Activated CD4-positive, alpha-beta memory T cell treated with anti-CD3 and anti-CD28 coated beads for 36 hours (primary cell): Measurements from ENCODE around the gene CRADD. TPM values are rescaled to one million over a fixed set of nuclear protein-coding genes. Genes with fewer than 3 reads are reported as not detected.
"Not testable (repeated sequence)": the region's sequence is repeated elsewhere in the genome, so short reads cannot be mapped to it uniquely, and the experiment has no call there.

ENCODE experiments used
- CTCF ChIA-PET: fragments of 350-600 bp; sonication (Branson Sonifier 250); formaldehyde crosslinking; loops from one replicate; lab custom pipeline; 2021; ENCODE audit warnings: antibody characterized with exemption, inconsistent platforms; lab: Charles Lee
- POLR2A ChIA-PET: fragments of 350-600 bp; sonication (Branson Sonifier 250); formaldehyde crosslinking; loops from one replicate; lab custom pipeline; 2021; ENCODE audit warnings: antibody characterized with exemption; lab: Charles Lee
- DNase-seq: peaks from one replicate; pipeline ENCODE4 v3.0.0-alpha.2; 2020
- H3K27ac Mint-ChIP-seq: one replicate; pipeline ENCODE4 v1.8.0; 2021; ENCODE audit warnings: mixed read lengths
- H3K27me3 Mint-ChIP-seq: one replicate; pipeline ENCODE4 v1.8.0; 2021; ENCODE audit warnings: mixed read lengths
- H3K36me3 Mint-ChIP-seq: one replicate; pipeline ENCODE4 v1.8.0; 2021; ENCODE audit warnings: mixed read lengths
- H3K4me1 Mint-ChIP-seq: one replicate; pipeline ENCODE4 v1.8.0; 2021; ENCODE audit warnings: low read depth, mixed read lengths
- H3K4me3 Mint-ChIP-seq: one replicate; pipeline ENCODE4 v1.8.0; 2021; ENCODE audit warnings: mild to moderate bottlenecking, mixed read lengths
- H3K9me3 Mint-ChIP-seq: one replicate; pipeline ENCODE4 v1.8.0; 2021; ENCODE audit warnings: mixed read lengths
- intact Hi-C: fragments of 100-400 bp; cut with micrococcal nuclease; formaldehyde crosslinking; loops from one replicate; pipeline ENCODE4 v1.15.1; 2023
- total RNA-seq, 2 experiments: library from RNA; stranded (reverse); gene quantifications; one replicate each; pipeline ENCODE4 v1.2.3, GENCODE V29; 2021

The CRADD gene
- total RNA-seq, 2 experiments from 2014 or later = 8.9 to 10.4 TPM

GRCh38 chr12:93795352-93795751, 118.2 kb downstream of the CRADD start:
- peaks cover 24% of the 10 kb centered on the region for H3K4me1 Mint-ChIP-seq
- intact Hi-C loops = no loop called here
- CTCF ChIA-PET = interaction anchor here (1.0 to 1.3 kb wide), 2 partner anchors 11 to 307 kb away, joined by 4 to 5 read pairs; no protein-coding TSS in a partner anchor
- H3K27ac Mint-ChIP-seq = no peak overlapping the region
- no peaks in the 10 kb centered on the region for H3K27me3 Mint-ChIP-seq
- POLR2A ChIA-PET = no interaction called here
- no peak for DNase-seq
- H3K9me3 Mint-ChIP-seq = no peaks in the 10 kb centered on the region
- H3K36me3 Mint-ChIP-seq = no peaks in the 10 kb centered on the region
- H3K4me3 Mint-ChIP-seq = no peak overlapping the region

DNA sequence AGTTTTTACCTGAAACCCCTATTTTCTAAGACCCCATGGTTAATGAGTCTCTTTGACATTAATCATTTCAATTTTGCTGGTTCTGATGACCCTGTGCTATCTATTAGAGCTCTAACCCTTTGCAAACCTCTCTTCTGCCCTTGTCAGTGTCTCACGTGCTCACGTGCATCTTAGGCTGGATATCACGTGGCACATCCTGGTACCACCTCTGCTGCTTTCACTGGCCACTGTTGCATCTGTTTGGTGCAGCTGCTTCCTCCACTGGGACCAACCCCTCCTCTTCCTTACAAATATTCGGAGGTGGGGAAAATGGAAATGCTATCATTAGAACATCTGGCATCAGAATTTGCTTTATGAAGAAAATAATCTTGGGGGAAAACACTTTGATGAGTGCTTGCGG, 119.6 kb downstream of the CRADD start:
- Mint-ChIP-seq H3K9me3 (no peaks in the 10 kb centered on the region), H3K4me1 (peaks cover 16% of the 10 kb centered on the region), H3K4me3 (no peak overlapping the region), H3K36me3 (peaks cover 5% of the 10 kb centered on the region), H3K27me3 (no peaks in the 10 kb centered on the region), H3K27ac (no peak overlapping the region)
- DNase-seq = no peak
- intact Hi-C loops = no loop called here
- CTCF ChIA-PET = no interaction called here
- POLR2A ChIA-PET = no interaction called here

DNA sequence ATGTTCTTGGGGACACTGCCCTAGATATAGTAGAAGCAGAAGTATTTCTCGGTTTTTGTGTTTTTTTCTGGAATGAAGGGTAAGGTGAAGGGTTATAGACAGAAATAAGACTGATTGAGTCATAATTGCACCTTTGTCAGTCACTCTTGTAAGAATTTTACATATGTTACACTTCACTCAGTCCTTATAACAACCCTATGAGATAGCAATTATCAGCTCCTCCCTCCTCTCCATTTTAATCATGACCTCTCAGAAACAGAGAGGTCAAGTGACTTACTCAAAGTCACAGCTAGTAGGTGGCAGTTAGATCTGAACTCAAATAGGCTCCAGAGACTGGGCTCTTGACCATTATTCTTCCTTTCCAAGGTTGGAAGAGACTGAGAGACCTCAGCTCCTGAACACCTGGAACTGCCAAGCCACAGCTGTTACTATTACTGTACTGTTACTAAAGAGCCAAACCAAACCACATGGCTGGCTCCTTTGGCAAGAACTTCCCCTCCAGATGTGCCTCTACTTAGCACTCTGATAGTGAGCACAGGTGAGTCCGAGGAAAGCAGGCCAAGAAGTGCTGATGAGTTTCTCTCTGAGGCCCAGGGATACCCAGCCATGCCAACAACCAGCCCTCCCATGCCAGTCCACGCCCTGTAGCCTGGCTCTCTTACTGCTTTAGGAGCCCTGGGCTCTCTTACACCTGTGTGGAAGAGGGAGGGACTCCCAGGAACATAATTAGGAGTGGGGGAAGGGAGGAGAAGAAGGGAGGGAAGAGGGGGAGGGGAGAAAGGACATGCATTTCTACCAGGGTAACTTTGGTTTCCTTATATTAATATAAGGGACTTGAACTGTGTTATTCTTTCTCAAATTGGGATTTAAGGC, 121.3 kb downstream of the CRADD start:
- ChIA-PET CTCF (interaction anchor here (0.9 to 1.0 kb wide), 2 partner anchors 14 to 302 kb away, joined by 3 read pairs; no protein-coding TSS in a partner anchor), POLR2A (interaction anchor here (1.0 kb wide), 2 partner anchors 13 to 53 kb away, joined by 3 read pairs; no protein-coding TSS in a partner anchor)
- intact Hi-C loops = loop anchor here (1.0 kb wide), 3 partner anchors 13 to 25 kb away; no protein-coding TSS in a partner anchor
- peaks cover 5% of the 10 kb centered on the region for H3K36me3 Mint-ChIP-seq
- H3K27ac Mint-ChIP-seq = peak overlapping the region; percentile 21
- no peak for DNase-seq
- H3K4me1 Mint-ChIP-seq = peaks cover 21% of the 10 kb centered on the region
- H3K4me3 Mint-ChIP-seq = no peak overlapping the region
- H3K27me3 Mint-ChIP-seq = no peaks in the 10 kb centered on the region
- H3K9me3 Mint-ChIP-seq = no peaks in the 10 kb centered on the region

GRCh38 chr12:93801666-93802065, 124.5 kb downstream of the CRADD start:
- intact Hi-C loops = not testable (repeated sequence)

DNA sequence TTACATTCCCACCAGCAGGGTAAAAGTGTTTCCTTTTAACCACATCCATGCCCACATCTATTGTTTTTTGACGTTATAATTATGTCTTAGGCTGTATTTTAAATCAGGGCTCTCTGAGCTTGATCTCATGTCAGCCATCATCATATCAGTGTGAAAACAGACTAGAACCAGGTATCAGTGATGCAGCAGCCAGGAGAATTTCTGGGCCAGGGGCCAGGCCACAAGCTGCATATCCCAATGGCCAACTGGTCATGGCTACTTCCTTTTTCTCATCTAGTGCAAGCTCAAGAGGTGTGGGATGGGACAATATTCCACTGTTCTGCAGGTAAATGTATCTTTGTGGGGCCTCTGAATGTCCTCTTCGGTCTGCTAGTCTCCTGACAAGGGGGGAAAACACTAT, 125.1 kb downstream of the CRADD start:
- ChIA-PET CTCF (interaction anchor here (1.1 to 2.2 kb wide), 2 partner anchors 21 to 300 kb away, joined by 3 to 13 read pairs; no protein-coding TSS in a partner anchor), POLR2A (no interaction called here)
- H3K9me3 Mint-ChIP-seq = no peaks in the 10 kb centered on the region
- H3K36me3 Mint-ChIP-seq = peaks cover 5% of the 10 kb centered on the region
- no peak for DNase-seq
- no peak overlapping the region for H3K27ac Mint-ChIP-seq
- no peak overlapping the region for H3K4me3 Mint-ChIP-seq
- peaks cover 45% of the 10 kb centered on the region for H3K4me1 Mint-ChIP-seq
- intact Hi-C loops = no loop called here
- H3K27me3 Mint-ChIP-seq = no peaks in the 10 kb centered on the region

More at GRCh38 chr12:93801666-93802065, 124.5 kb downstream of the CRADD start:
- H3K27ac Mint-ChIP-seq, H3K27me3 Mint-ChIP-seq, POLR2A ChIA-PET, H3K9me3 Mint-ChIP-seq, H3K4me3 Mint-ChIP-seq, DNase-seq, H3K36me3 Mint-ChIP-seq: not testable (repeated sequence)
- peaks cover 38% of the 10 kb centered on the region for H3K4me1 Mint-ChIP-seq
- CTCF ChIA-PET = interaction anchor here (2.2 kb wide), 1 partner anchor 300 kb away, joined by 13 read pairs; no protein-coding TSS in a partner anchor

DNA sequence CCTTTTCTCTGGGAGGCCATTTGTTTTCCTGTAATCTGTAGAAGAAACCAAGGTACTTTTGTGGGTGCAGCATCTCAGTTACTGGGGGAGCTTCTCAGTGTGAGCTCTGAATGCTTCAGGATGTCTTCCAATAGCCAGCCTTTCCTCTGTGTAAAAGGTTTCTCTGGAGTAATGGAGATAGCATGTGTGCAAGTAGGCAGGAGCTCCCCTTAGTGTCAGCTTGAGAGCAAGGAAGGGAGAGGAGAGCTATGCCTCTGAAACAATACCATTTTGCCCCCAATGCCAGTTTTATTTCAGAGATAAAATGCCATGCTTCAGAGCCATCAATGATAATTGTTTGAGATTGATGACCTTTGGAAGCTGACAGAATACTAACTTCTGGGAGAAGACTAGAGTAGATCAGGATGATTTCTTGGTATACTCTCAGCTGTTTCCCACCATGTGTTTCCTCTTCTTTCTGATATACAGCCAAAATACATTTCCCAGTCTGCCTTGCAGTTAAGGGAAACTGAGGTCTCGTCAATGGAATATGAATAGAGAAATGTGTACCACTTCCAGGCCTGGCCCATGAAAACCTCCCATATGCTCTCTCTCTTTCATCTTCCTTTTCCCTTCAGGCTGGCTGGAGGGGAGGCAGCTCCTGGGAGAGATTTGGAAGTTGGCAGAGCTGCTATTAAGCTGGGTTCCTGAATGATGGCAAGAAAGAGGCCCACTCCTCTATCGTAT, 125.7 kb downstream of the CRADD start:
- ChIA-PET CTCF (interaction anchor here (1.1 to 2.2 kb wide), 2 partner anchors 22 to 299 kb away, joined by 3 to 13 read pairs; no protein-coding TSS in a partner anchor), POLR2A (no interaction called here)
- no peaks in the 10 kb centered on the region for H3K27me3 Mint-ChIP-seq
- H3K36me3 Mint-ChIP-seq = peaks cover 5% of the 10 kb centered on the region
- no peak overlapping the region for H3K4me3 Mint-ChIP-seq
- H3K27ac Mint-ChIP-seq = no peak overlapping the region
- DNase-seq = no peak
- no peaks in the 10 kb centered on the region for H3K9me3 Mint-ChIP-seq
- H3K4me1 Mint-ChIP-seq = peaks cover 45% of the 10 kb centered on the region
- intact Hi-C loops = no loop called here

GRCh38 chr12:93803424-93803807, 126.2 kb downstream of the CRADD start:
- no peak overlapping the region for H3K27ac Mint-ChIP-seq
- ChIA-PET POLR2A (no interaction called here), CTCF (interaction anchor here (1.1 to 2.2 kb wide), 2 partner anchors 22 to 298 kb away, joined by 3 to 13 read pairs; no protein-coding TSS in a partner anchor)
- H3K4me1 Mint-ChIP-seq = peaks cover 44% of the 10 kb centered on the region
- H3K4me3 Mint-ChIP-seq = no peak overlapping the region
- DNase-seq = no peak
- no peaks in the 10 kb centered on the region for H3K9me3 Mint-ChIP-seq
- intact Hi-C loops = no loop called here
- no peaks in the 10 kb centered on the region for H3K27me3 Mint-ChIP-seq
- peaks cover 5% of the 10 kb centered on the region for H3K36me3 Mint-ChIP-seq

DNA sequence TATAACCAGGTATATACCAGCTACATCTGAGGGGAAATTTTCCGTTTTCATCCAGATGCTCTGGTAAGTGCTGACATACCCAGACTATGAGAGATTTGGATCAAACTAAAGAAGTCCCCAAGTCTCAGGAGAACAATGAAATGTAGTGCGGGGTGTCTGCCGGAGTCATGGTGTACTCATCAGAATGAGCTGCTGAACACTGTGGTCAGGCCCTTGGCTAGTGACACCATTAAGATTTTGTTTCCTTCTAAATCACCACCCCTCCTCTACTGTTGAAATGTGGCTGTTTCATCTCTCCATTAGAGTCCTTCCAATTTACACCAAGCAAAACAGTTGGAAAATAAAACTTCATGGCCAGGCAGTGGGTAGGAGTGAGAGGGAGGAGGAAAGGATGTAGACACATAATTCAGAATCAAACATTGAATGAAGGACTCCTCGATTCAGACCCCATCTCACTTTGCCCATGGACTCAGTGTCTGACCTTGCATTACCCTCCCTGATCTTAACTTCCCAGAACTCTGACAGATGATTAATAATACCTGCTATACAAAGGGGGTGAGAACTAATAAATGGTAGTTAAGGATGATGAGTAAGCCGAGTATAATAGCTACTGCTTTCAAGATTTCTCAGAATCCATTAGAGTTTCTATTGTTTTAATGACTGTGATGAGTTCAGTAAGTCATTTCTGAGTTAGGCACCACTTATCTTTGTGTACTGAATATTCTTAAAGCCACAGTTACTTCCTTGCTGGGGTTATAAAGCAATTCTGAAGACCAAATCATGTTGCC, 127.4 kb downstream of the CRADD start:
- peak overlapping the region; percentile 12 for H3K27ac Mint-ChIP-seq
- H3K9me3 Mint-ChIP-seq = no peaks in the 10 kb centered on the region
- ChIA-PET POLR2A (no interaction called here), CTCF (interaction anchor here (0.7 to 1.1 kb wide), 2 partner anchors 283 to 297 kb away, joined by 3 read pairs; no protein-coding TSS in a partner anchor)
- intact Hi-C loops = no loop called here
- H3K27me3 Mint-ChIP-seq = no peaks in the 10 kb centered on the region
- H3K36me3 Mint-ChIP-seq = peaks cover 5% of the 10 kb centered on the region
- peaks cover 36% of the 10 kb centered on the region for H3K4me1 Mint-ChIP-seq
- no peak for DNase-seq
- H3K4me3 Mint-ChIP-seq = no peak overlapping the region

DNA sequence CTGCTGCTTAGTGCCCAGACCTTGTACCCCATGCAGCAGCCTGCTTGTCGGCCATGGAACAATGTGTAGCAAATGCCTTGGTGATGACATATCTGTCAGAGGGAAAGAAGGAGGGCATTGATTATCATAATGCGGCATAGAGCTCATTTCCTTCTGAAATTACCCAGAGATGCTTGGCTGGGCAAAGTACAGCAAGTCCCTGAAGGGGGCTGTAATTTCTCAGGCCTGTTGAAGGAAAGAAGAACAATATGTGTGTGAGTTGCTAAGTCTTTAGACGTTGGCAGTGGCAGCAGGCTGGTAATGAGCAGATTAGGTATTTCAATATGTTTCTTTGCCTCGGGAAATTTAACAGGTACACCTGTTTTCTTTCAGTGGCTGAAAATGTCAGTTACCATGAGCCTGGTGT, 128.6 kb downstream of the CRADD start:
- DNase-seq = no peak
- no peaks in the 10 kb centered on the region for H3K9me3 Mint-ChIP-seq
- CTCF ChIA-PET = interaction anchor here (0.6 to 1.7 kb wide), 3 partner anchors 291 to 300 kb away, joined by 3 to 4 read pairs (median 3); no protein-coding TSS in a partner anchor
- peaks cover 2% of the 10 kb centered on the region for H3K36me3 Mint-ChIP-seq
- peaks cover 36% of the 10 kb centered on the region for H3K4me1 Mint-ChIP-seq
- POLR2A ChIA-PET = interaction anchor here (0.6 kb wide), 1 partner anchor 567 kb away, joined by 4 read pairs; no protein-coding TSS in a partner anchor
- no peak overlapping the region for H3K27ac Mint-ChIP-seq
- no peak overlapping the region for H3K4me3 Mint-ChIP-seq
- H3K27me3 Mint-ChIP-seq = no peaks in the 10 kb centered on the region
- intact Hi-C loops = no loop called here

GRCh38 chr12:93807354-93807753, 130.2 kb downstream of the CRADD start:
- ChIA-PET CTCF (interaction anchor here (1.7 kb wide), 1 partner anchor 295 kb away, joined by 3 read pairs; no protein-coding TSS in a partner anchor), POLR2A (no interaction called here)
- Mint-ChIP-seq H3K27ac (no peak overlapping the region), H3K36me3 (peaks cover 2% of the 10 kb centered on the region), H3K27me3 (no peaks in the 10 kb centered on the region), H3K4me3 (no peak overlapping the region), H3K9me3 (no peaks in the 10 kb centered on the region), H3K4me1 (peaks cover 36% of the 10 kb centered on the region)
- intact Hi-C loops = no loop called here
- DNase-seq = no peak

GRCh38 chr12:93808169-93808899, 131.2 kb downstream of the CRADD start:
- Mint-ChIP-seq H3K27me3 (no peaks in the 10 kb centered on the region), H3K27ac (no peak overlapping the region), H3K36me3 (peaks cover 2% of the 10 kb centered on the region), H3K4me3 (no peak overlapping the region), H3K9me3 (no peaks in the 10 kb centered on the region), H3K4me1 (peaks cover 32% of the 10 kb centered on the region)
- CTCF ChIA-PET = no interaction called here
- intact Hi-C loops = no loop called here
- POLR2A ChIA-PET = interaction anchor here (0.6 kb wide), 2 partner anchors 260 to 502 kb away, joined by 3 read pairs; no protein-coding TSS in a partner anchor
- DNase-seq = no peak
